NB4 (cell line): ENCODE data around the gene LRTM2.

ENCODE experiments used
- DNase-seq: peaks from one replicate; pipeline ENCODE4 v3.0.0; 2010; ENCODE audit warnings: low read depth
- H3K4me3 ChIP-seq: one replicate; pipeline ENCODE4 v1.5.1; 2011; ENCODE audit warnings: mild to moderate bottlenecking, low read depth, low read length, moderate library complexity
- CTCF ChIP-seq: IDR thresholded peaks from one replicate; pipeline ENCODE4 v1.5.1; 2012; ENCODE audit warnings: low read depth, low read length
- MAX ChIP-seq: IDR thresholded peaks from 2 replicates; pipeline ENCODE4 v1.6.1; 2011; ENCODE audit warnings: low read depth, low read length
- MYC ChIP-seq: IDR thresholded peaks from 2 replicates; pipeline ENCODE4 v1.6.1; 2011; ENCODE audit warnings: low read depth, low read length
- POLR2A ChIP-seq: IDR thresholded peaks from 2 replicates; pipeline ENCODE4 v1.6.1; 2011; ENCODE audit warnings: mild to moderate bottlenecking; ENCODE audit not compliant: insufficient read length; ENCODE audit errors: extremely low read depth

LRTM2 gene

GRCh38 chr12:1821805-1822204 is 1.4 kb downstream of the LRTM2 start:
- TF ChIP-seq CTCF (no peak), MYC (no peak), POLR2A (no peak), MAX (no peak)
- no peak overlapping the region for H3K4me3 ChIP-seq
- DNase-seq, result no peak

- TF ChIP-seq MYC (no peak), POLR2A (no peak), MAX (no peak), CTCF (no peak)
- no peak overlapping the region for H3K4me3 ChIP-seq
- DNase-seq, result no peak
These were observed 2.3 kb downstream of the LRTM2 start for GRCh38 chr12:1822699-1823098.

- DNase-seq, result no peak
- H3K4me3 ChIP-seq, result no peak overlapping the region
- no peak for TF ChIP-seq MAX
- TF ChIP-seq POLR2A, result no peak
- TF ChIP-seq CTCF, result no peak
- no peak for TF ChIP-seq MYC
These were observed 2.9 kb downstream of the LRTM2 start for GRCh38 chr12:1823237-1823636.

GRCh38 chr12:1825382-1826102 is 5.2 kb downstream of the LRTM2 start:
- no peak for DNase-seq

GRCh38 chr12:1826401-1826800 is 6.0 kb downstream of the LRTM2 start:
- TF ChIP-seq POLR2A (no peak), CTCF (no peak)
- no peak overlapping the region for H3K4me3 ChIP-seq
- no peak for DNase-seq

More at GRCh38 chr12:1825382-1826102, 5.2 kb downstream of the LRTM2 start:
- no peak for TF ChIP-seq POLR2A
- no peak for TF ChIP-seq CTCF
- no peak for TF ChIP-seq MAX
- TF ChIP-seq MYC, result no peak
- no peak overlapping the region for H3K4me3 ChIP-seq
